Keratinocyte (primary cell): ENCODE measurements around the gene KCNN1. TPM values are rescaled to one million over a fixed set of nuclear protein-coding genes. Genes with fewer than 3 reads are reported as not detected.

ENCODE experiments used
- DNase-seq: peaks from one replicate; pipeline ENCODE4 v3.0.0-alpha.2; 2011; ENCODE audit warnings: low read depth, missing footprints, low spot score
- FAIRE-seq: peaks from 2 replicates; lab custom pipeline; 2011; peaks lifted over from hg19 to GRCh38; lab: Jason Lieb, UNC
- H2AFZ ChIP-seq: 2 replicates; pipeline ENCODE4 v1.6.0; 2012; ENCODE audit warnings: low read length, control low read depth, inconsistent platforms; ENCODE audit not compliant: control insufficient read depth
- H3K27ac ChIP-seq: 2 replicates; pipeline ENCODE4 v1.5.1; 2011; ENCODE audit warnings: low read length; ENCODE audit not compliant: control insufficient read depth, insufficient read depth
- H3K27me3 ChIP-seq: 3 replicates; pipeline ENCODE4 v1.6.0; 2011; ENCODE audit warnings: low read length; ENCODE audit not compliant: control insufficient read depth, insufficient read depth; ENCODE audit errors: extremely low read depth
- H3K36me3 ChIP-seq, 2 experiments: 2 replicates in 1 of 2; 3 replicates in 1 of 2; pipeline ENCODE4 v1.5.1; 2011; ENCODE audit warnings: low read length in 2 of 2, mild to moderate bottlenecking in 1 of 2; ENCODE audit not compliant: control insufficient read depth in 2 of 2, insufficient read depth in 2 of 2; ENCODE audit errors: extremely low read depth in 1 of 2
- H3K4me1 ChIP-seq: 3 replicates; pipeline ENCODE4 v1.5.1; 2011; ENCODE audit warnings: low read length; ENCODE audit not compliant: control insufficient read depth, insufficient read depth; ENCODE audit errors: extremely low read depth
- H3K4me2 ChIP-seq: 3 replicates; pipeline ENCODE4 v1.6.0; 2011; ENCODE audit warnings: low read depth, low read length; ENCODE audit not compliant: control insufficient read depth, insufficient read depth; ENCODE audit errors: extremely low read depth
- H3K4me3 ChIP-seq, 3 experiments: fragments of 200-600 bp in 1 of 3; sonication (generic) in 1 of 3; 2 replicates in 2 of 3; 3 replicates in 1 of 3; pipeline ENCODE4 v1.5.1; 2011 to 2016; ENCODE audit warnings: low read length in 3 of 3, mild to moderate bottlenecking in 3 of 3, control low read depth in 2 of 3, inconsistent platforms in 1 of 3, low read depth in 1 of 3, mixed read lengths in 1 of 3, mixed run types in 1 of 3, moderate library complexity in 1 of 3; ENCODE audit not compliant: control insufficient read depth in 2 of 3, insufficient read depth in 2 of 3; ENCODE audit errors: extremely low read depth in 1 of 3
- H3K79me2 ChIP-seq: 2 replicates; pipeline ENCODE4 v1.6.0; 2012; ENCODE audit warnings: low read length; ENCODE audit not compliant: control insufficient read depth, insufficient read depth
- H3K9ac ChIP-seq: 3 replicates; pipeline ENCODE4 v1.6.0; 2011; ENCODE audit warnings: low read length; ENCODE audit not compliant: control insufficient read depth, insufficient read depth; ENCODE audit errors: extremely low read depth
- H3K9me1 ChIP-seq: 3 replicates; pipeline ENCODE4 v1.6.0; 2011; ENCODE audit warnings: low read length; ENCODE audit not compliant: control insufficient read depth, insufficient read depth; ENCODE audit errors: extremely low read depth
- H3K9me3 ChIP-seq: 2 replicates; pipeline ENCODE4 v1.5.1; 2012; ENCODE audit warnings: low read depth, low read length; ENCODE audit not compliant: control insufficient read depth
- H4K20me1 ChIP-seq: 3 replicates; pipeline ENCODE4 v1.6.0; 2011; ENCODE audit warnings: low read length; ENCODE audit not compliant: control insufficient read depth, insufficient read depth; ENCODE audit errors: extremely low read depth
- EZH2 ChIP-seq: IDR thresholded peaks from one replicate; pipeline ENCODE4 v1.6.1; 2012; ENCODE audit warnings: inconsistent platforms, mild to moderate bottlenecking, low read length, moderate library complexity
- dilution Hi-C: fragments of 300-500 bp; cut with MboI; formaldehyde crosslinking; loops from one replicate; pipeline ENCODE4 v1.7.0; 2020; ENCODE audit warnings: low sequenced_read_pairs; ENCODE audit not compliant: extremely low pct_ligation_motif_present
- polyA plus RNA-seq, 5 experiments: library from polyadenylated mRNA; depleted of rRNA in 3 of 5; stranded (reverse) in 3 of 5; stranded (forward) in 1 of 5; unstranded in 1 of 5; fragments of >200 nt; gene quantifications; 1 replicate in 1 of 5; 2 replicates in 3 of 5; 3 replicates in 1 of 5; pipeline versions ENCODE4 v1.2.1 to v1.2.3, GENCODE V29; 2011 to 2012; ENCODE audit warnings: missing spikeins in 2 of 5, low read depth in 1 of 5, low replicate concordance in 1 of 5
- TF ChIP-seq, protein P1 (sequence below), 3 experiments: IDR thresholded peaks in 1 of 3; conservative IDR thresholded peaks in 1 of 3; optimal IDR thresholded peaks in 1 of 3; 2 replicates in 2 of 3; 3 replicates in 1 of 3; pipeline versions ENCODE3 to v1.5.1; 2011; ENCODE audit warnings: low read length in 3 of 3, mild to moderate bottlenecking in 3 of 3, moderate library complexity in 2 of 3, control low read depth in 1 of 3, inconsistent platforms in 1 of 3; ENCODE audit not compliant: insufficient read depth in 2 of 3; ENCODE audit errors: extremely low read depth in 1 of 3

The KCNN1 gene
- polyA plus RNA-seq, 1 donor (not counting 4 experiments of a cell fraction or from before 2014, with no cell fraction given), result not detected

- peak overlapping the region; percentile 62 for H2AFZ ChIP-seq
- peaks cover 6% of the 10 kb centered on the region for H3K79me2 ChIP-seq
- no peaks in the 10 kb centered on the region for H3K9me3 ChIP-seq
- H3K4me2 ChIP-seq, result peak overlapping the region; percentile 82
- no peaks in the 10 kb centered on the region for H3K27me3 ChIP-seq
- dilution Hi-C loops, result no loop called here
- no peaks in the 10 kb centered on the region for H4K20me1 ChIP-seq
- no peak for TF ChIP-seq EZH2
- TF ChIP-seq, protein P1, sequence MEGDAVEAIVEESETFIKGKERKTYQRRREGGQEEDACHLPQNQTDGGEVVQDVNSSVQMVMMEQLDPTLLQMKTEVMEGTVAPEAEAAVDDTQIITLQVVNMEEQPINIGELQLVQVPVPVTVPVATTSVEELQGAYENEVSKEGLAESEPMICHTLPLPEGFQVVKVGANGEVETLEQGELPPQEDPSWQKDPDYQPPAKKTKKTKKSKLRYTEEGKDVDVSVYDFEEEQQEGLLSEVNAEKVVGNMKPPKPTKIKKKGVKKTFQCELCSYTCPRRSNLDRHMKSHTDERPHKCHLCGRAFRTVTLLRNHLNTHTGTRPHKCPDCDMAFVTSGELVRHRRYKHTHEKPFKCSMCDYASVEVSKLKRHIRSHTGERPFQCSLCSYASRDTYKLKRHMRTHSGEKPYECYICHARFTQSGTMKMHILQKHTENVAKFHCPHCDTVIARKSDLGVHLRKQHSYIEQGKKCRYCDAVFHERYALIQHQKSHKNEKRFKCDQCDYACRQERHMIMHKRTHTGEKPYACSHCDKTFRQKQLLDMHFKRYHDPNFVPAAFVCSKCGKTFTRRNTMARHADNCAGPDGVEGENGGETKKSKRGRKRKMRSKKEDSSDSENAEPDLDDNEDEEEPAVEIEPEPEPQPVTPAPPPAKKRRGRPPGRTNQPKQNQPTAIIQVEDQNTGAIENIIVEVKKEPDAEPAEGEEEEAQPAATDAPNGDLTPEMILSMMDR (optimal IDR thresholded peaks at IDR 0.05 in 1 of 3, IDR thresholded peaks at IDR 0.05 in 1 of 3, conservative IDR thresholded peaks at IDR 0.05 in 1 of 3; ENCODE audit: extremely low read depth in 1 of 3, insufficient read depth in 2 of 3, low read length in 3 of 3), result no peak
- H3K9me1 ChIP-seq, result no peaks in the 10 kb centered on the region
- H3K9ac ChIP-seq, result peak overlapping the region; percentile 77
- H3K4me3 ChIP-seq, result peak overlapping the region; percentile 65 to 73 (median 70)
- no peaks in the 10 kb centered on the region for H3K36me3 ChIP-seq
- peak overlapping the region; percentile 52 for H3K27ac ChIP-seq
- DNase-seq, result no peak
- FAIRE-seq, result no peak
- peaks cover 7% of the 10 kb centered on the region for H3K4me1 ChIP-seq
These were observed 34.2 kb downstream of the KCNN1 start for GRCh38 chr19:18000915-18001776.

- Histone ChIP-seq H3K36me3 (no peaks in the 10 kb centered on the region), H3K79me2 (peaks cover 6% of the 10 kb centered on the region), H2AFZ (peak overlapping the region; percentile 62), H3K4me3 (peak overlapping the region; percentile 65 to 73 (median 70)), H4K20me1 (no peaks in the 10 kb centered on the region), H3K27ac (peak overlapping the region; percentile 52), H3K27me3 (no peaks in the 10 kb centered on the region), H3K9me3 (no peaks in the 10 kb centered on the region), H3K9me1 (no peaks in the 10 kb centered on the region), H3K4me1 (peaks cover 7% of the 10 kb centered on the region), H3K4me2 (peak overlapping the region; percentile 82), H3K9ac (peak overlapping the region; percentile 77)
- dilution Hi-C loops, result no loop called here
- FAIRE-seq (no peak), DNase-seq (no peak)
- TF ChIP-seq, protein P1 (optimal IDR thresholded peaks at IDR 0.05 in 1 of 3, IDR thresholded peaks at IDR 0.05 in 1 of 3, conservative IDR thresholded peaks at IDR 0.05 in 1 of 3; ENCODE audit: extremely low read depth in 1 of 3, insufficient read depth in 2 of 3, low read length in 3 of 3), result no peak
- TF ChIP-seq EZH2, result no peak
These were observed 35.0 kb downstream of the KCNN1 start for GRCh38 chr19:18001777-18002345.
